IPS DF 19.7 (cell line): ENCODE measurements around the gene UBTD1.
"Not testable (repeated sequence)": the region's sequence is repeated elsewhere in the genome, so short reads cannot be mapped to it uniquely, and the experiment has no call there.

Experiments
- DNase-seq: peaks from one replicate; pipeline ENCODE4 v3.0.0-alpha.2; 2013; ENCODE audit warnings: low read depth, low spot score

The UBTD1 gene

GRCh38 chr10:97498841-97499560, at the start of gene UBTD1:
Gene UBTD1 (plus strand): TSS chr10:97498924. CDS start chr10:97499204, 280 bp downstream.
- no peak for DNase-seq

- no peak for DNase-seq
Measured at GRCh38 chr10:97450828-97451227, 47.9 kb upstream of the UBTD1 start.

GRCh38 chr10:97451605-97452004, 47.1 kb upstream of the UBTD1 start:
- no peak for DNase-seq

- no peak for DNase-seq
Measured at GRCh38 chr10:97452352-97452751, 46.4 kb upstream of the UBTD1 start.

GRCh38 chr10:97454330-97455036, 44.2 kb upstream of the UBTD1 start:
- no peak for DNase-seq

- DNase-seq = no peak
Measured at GRCh38 chr10:97456034-97456685, 42.6 kb upstream of the UBTD1 start.

GRCh38 chr10:97456686-97457065, 42.0 kb upstream of the UBTD1 start:
- no peak for DNase-seq

GRCh38 chr10:97459111-97459510, 39.6 kb upstream of the UBTD1 start:
- no peak for DNase-seq

GRCh38 chr10:97459933-97460332, 38.8 kb upstream of the UBTD1 start:
- no peak for DNase-seq

GRCh38 chr10:97462309-97462708, 36.4 kb upstream of the UBTD1 start:
- DNase-seq = no peak

- DNase-seq = peak; percentile 54
Measured at GRCh38 chr10:97463363-97464132, 35.2 kb upstream of the UBTD1 start.

- DNase-seq = no peak
Measured at GRCh38 chr10:97464226-97464625, 34.5 kb upstream of the UBTD1 start.

- DNase-seq = no peak
Measured at GRCh38 chr10:97465982-97466381, 32.7 kb upstream of the UBTD1 start.

- DNase-seq = no peak
Measured at GRCh38 chr10:97466755-97467154, 32.0 kb upstream of the UBTD1 start.

GRCh38 chr10:97468162-97468561, 30.6 kb upstream of the UBTD1 start:
- DNase-seq = no peak

GRCh38 chr10:97468781-97469180, 29.9 kb upstream of the UBTD1 start:
- not testable (repeated sequence) for DNase-seq

GRCh38 chr10:97474918-97475317, 23.8 kb upstream of the UBTD1 start:
- DNase-seq = no peak

GRCh38 chr10:97475936-97476594, 22.7 kb upstream of the UBTD1 start:
- DNase-seq = no peak

GRCh38 chr10:97479410-97479809, 19.3 kb upstream of the UBTD1 start:
- not testable (repeated sequence) for DNase-seq

GRCh38 chr10:97479939-97480338, 18.8 kb upstream of the UBTD1 start:
- DNase-seq = peak; percentile 97

GRCh38 chr10:97481071-97481470, 17.7 kb upstream of the UBTD1 start:
- no peak for DNase-seq
